SK-N-MC (cell line): ENCODE measurements around the gene ITGB4.

Experiments
- DNase-seq: peaks from one replicate; pipeline ENCODE4 v3.0.0-alpha.2; 2011; ENCODE audit warnings: low read depth, low spot score
- H3K27ac ChIP-seq: fragments of 200-600 bp; sonication (generic); 2 replicates; pipeline ENCODE4 v1.5.1; 2016; ENCODE audit warnings: mixed run types
- H3K36me3 ChIP-seq: fragments of 200-600 bp; sonication (generic); 2 replicates; pipeline ENCODE4 v1.6.1; 2017; ENCODE audit warnings: antibody characterized with exemption, low read length, mixed read lengths; ENCODE audit not compliant: insufficient read depth
- H3K4me3 ChIP-seq: fragments of 200-600 bp; sonication (generic); 2 replicates; pipeline ENCODE4 v1.5.1; 2016
- H3K9ac ChIP-seq: fragments of 200-600 bp; sonication (generic); 2 replicates; pipeline ENCODE4 v1.8.0; 2017; ENCODE audit warnings: mixed run types, mixed read lengths; ENCODE audit not compliant: insufficient read length
- H3K9me3 ChIP-seq: fragments of 200-600 bp; sonication (generic); 2 replicates; pipeline ENCODE4 v1.6.1; 2017; ENCODE audit warnings: low read depth, mild to moderate bottlenecking, antibody characterized with exemption, low read length, moderate library complexity, mixed read lengths
- EZH2 ChIP-seq: fragments of 200-600 bp; sonication (generic); IDR thresholded peaks from one replicate; pipeline ENCODE4 v1.6.1; 2017; ENCODE audit warnings: antibody characterized with exemption
- FOXP2 ChIP-seq: optimal IDR thresholded peaks from 2 replicates; pipeline ENCODE3; 2011; ENCODE audit warnings: mild to moderate bottlenecking, moderate library complexity; ENCODE audit not compliant: insufficient read depth; ENCODE audit errors: extremely low read length, control extremely low read depth
- POLR2AphosphoS5 ChIP-seq: IDR thresholded peaks from 2 replicates; pipeline ENCODE4 v1.6.1; 2012; ENCODE audit warnings: mild to moderate bottlenecking, low read depth, low read length, borderline replicate concordance

ITGB4 gene

DNA sequence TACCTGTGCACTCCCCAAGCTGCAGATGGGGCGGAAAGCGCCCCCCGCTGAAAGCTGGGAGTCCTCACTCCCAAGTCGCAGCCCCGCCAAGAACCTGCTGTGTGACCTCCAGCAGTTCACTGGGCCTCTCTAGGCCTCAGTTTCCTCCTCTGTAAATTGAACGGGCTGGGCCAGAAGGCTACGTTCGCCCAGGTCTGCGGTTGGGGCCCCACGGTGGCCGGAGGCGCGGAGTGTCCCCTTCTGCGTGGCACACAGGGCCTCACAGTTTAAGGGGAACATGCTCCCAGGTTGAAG lies 43.1 kb downstream of the ITGB4 start:
- Histone ChIP-seq H3K9me3 (no peaks in the 10 kb centered on the region), H3K27ac (no peak overlapping the region), H3K9ac (peak overlapping the region; percentile 81)

DNA sequence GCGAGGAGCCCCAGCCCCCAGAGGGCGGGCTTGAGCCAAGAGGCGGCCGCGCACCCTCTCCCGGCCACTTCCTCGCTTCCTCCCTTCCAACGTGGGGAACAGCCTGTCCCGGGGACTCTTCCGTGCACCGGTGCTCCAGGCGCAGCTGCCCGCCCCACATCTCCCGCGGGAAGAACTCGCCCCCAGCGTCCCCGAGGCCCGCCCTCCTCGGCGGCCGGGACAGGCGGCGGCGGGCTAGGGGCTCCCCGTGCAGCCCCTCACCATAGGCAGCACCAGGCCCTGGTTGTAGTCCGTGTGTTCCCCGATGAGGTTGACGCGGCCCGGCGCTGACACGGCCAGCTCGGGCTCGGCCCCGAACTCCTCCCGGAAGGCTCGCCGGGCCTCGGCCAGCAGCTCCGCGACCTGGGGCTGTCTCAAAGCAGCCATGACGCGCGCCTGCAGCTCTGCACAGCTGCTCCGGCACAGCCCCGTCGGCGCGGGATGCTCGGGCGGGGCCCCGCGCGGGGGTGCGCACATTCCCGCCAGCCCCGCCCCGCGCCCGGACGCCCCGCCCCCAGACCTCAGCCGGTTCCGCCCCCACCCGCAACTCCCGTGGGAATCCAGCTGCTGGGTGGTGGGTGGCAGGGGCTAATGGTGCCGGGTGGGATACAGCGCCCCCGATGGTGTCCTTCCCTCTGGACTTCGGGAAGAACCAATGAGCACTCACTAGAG lies 43.6 kb downstream of the ITGB4 start, which contains the start of gene GALK1:
Gene GALK1, minus strand, starts transcription at position 482 of the 711 bp plus-strand sequence. Its CDS starts 56 bp downstream, at position 426.
- H3K9ac ChIP-seq = peak within 1 kb of the TSS; percentile 81
- TF ChIP-seq POLR2AphosphoS5 (peak; percentile 69; the same call in 1 of the 2 replicates), EZH2 (no peak), FOXP2 (no peak)
- no peak for DNase-seq
- no peak within 1 kb of the TSS for H3K27ac ChIP-seq
- peak within 1 kb of the TSS; percentile 76 for H3K4me3 ChIP-seq
- H3K9me3 ChIP-seq = no peaks in the 10 kb centered on the region
- no peaks in the 10 kb centered on the region for H3K36me3 ChIP-seq

More for the DNA sequence above, 43.1 kb downstream of the ITGB4 start:
- DNase-seq = no peak
- H3K36me3 ChIP-seq = no peaks in the 10 kb centered on the region
- TF ChIP-seq POLR2AphosphoS5 (no peak), FOXP2 (no peak), EZH2 (no peak)
- peak overlapping the region; percentile 76 for H3K4me3 ChIP-seq

DNA sequence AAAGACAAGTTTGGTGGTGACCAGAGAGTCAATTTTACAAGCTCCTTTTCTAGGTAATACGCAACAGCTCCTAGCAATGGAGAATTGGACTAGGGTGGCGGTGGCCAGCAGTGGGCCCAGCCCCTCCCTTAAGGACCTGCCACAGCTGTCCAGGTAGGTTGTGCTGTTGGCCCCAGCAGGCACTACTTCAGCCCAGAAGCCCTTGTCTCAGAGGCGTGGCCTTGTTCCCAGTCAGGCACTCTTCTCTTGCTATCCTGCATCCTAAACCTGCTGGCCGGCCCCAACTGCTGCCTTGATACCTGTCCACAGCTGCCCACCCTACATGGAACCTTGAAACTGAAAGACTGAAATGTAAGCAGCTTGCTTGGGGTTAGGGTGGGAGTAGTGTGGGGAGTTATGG lies 44.7 kb downstream of the ITGB4 start:
- TF ChIP-seq FOXP2 (no peak), POLR2AphosphoS5 (no peak), EZH2 (no peak)
- H3K36me3 ChIP-seq = no peaks in the 10 kb centered on the region
- no peak for DNase-seq
- no peak overlapping the region for H3K4me3 ChIP-seq
- H3K27ac ChIP-seq = no peak overlapping the region
- H3K9ac ChIP-seq = no peak overlapping the region
- no peaks in the 10 kb centered on the region for H3K9me3 ChIP-seq

DNA sequence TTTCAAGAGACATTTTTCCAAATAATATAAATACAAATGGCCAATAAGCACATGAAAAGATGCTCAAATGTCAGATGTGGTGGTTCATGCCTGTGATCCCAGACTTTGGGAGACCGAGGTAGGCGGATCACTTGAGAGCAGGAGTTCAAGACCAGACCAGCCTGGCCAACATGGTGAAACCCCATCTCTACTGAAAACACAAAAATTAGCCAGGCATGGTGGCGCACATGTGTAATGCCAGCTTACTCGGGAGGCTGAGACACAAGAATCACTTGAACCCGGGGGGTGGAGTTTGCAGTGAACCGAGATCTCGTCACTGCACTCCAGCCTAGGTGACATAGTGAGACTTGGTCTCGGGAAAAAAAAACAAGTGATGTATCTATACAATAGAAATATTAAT lies 46.6 kb downstream of the ITGB4 start:
- Histone ChIP-seq H3K9me3 (no peaks in the 10 kb centered on the region), H3K27ac (no peak overlapping the region), H3K9ac (no peak overlapping the region), H3K36me3 (no peaks in the 10 kb centered on the region), H3K4me3 (no peak overlapping the region)
- TF ChIP-seq FOXP2 = no peak
- no peak for TF ChIP-seq EZH2
- TF ChIP-seq POLR2AphosphoS5 = no peak
- DNase-seq = no peak

DNA sequence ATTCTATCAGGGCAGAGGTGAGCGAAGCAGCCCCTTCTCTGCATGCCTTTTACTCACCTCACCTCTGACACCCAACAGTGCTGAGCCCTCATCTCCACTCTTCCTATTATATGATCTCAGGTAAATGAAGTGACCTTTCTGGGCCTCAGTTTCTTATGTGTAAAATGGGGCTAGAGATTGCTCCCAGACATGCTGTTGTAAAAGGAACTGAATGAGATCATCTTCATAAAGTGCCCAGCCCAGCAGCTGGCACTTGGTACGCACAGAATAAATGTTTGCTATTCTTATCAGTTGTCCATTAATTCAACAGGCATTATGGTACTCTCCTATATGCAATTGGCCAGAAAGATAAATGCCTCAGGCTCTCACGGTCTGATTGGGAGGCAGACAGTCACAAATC lies 48.3 kb downstream of the ITGB4 start:
- Histone ChIP-seq H3K4me3 (no peak overlapping the region), H3K9me3 (no peaks in the 10 kb centered on the region), H3K9ac (no peak overlapping the region), H3K27ac (no peak overlapping the region), H3K36me3 (no peaks in the 10 kb centered on the region)
- no peak for DNase-seq
- TF ChIP-seq EZH2 (no peak), FOXP2 (no peak), POLR2AphosphoS5 (no peak)

DNA sequence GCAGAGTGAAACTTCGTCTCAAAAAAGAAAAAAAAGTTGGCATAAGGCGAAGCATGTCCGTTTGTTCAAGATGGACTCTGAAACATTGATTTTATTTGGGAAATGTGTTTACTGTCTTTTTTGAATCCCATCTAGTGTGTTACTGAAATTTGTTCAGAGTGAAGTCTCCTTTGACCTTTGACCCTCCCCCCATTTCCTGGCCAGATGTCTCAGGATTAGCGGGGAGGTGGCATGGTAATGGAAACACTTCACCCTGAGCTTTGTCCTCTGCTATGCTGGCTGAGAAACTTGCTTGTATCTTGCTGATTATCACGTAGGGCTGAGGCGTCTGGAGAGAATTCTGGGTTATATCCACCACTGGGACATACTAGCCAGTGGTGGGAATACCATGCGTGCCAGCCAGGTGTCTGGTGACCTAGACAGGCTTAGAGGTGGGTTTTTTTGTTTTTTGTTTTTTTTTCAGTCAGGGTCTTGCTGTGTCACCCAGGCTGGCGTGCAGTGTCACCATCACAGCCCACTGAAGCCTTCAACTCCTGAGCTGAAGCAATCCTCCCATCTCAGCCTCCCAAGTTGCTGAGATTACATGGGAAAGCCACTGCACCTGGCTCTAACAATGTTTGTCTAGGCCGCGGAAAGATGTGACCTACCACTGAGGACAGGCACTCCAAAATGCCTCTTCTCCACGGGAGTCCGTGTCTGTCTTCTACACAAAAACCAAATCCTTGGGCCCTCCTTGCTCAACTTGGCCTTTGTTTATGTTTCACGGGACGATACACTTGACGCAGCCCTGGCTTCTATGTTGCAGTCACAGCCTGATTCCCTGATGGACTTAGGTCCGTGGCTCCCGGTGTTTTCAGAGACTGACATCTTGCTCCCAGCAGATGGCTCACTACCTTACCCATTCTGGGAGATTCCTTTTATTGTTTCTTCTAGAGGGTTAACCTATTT lies 50.3 kb downstream of the ITGB4 start:
- Histone ChIP-seq H3K36me3 (peaks cover 7% of the 10 kb centered on the region), H3K9me3 (no peaks in the 10 kb centered on the region), H3K4me3 (no peak overlapping the region), H3K9ac (no peak overlapping the region), H3K27ac (no peak overlapping the region)
- TF ChIP-seq EZH2 (no peak), FOXP2 (no peak), POLR2AphosphoS5 (no peak)
- DNase-seq = no peak

DNA sequence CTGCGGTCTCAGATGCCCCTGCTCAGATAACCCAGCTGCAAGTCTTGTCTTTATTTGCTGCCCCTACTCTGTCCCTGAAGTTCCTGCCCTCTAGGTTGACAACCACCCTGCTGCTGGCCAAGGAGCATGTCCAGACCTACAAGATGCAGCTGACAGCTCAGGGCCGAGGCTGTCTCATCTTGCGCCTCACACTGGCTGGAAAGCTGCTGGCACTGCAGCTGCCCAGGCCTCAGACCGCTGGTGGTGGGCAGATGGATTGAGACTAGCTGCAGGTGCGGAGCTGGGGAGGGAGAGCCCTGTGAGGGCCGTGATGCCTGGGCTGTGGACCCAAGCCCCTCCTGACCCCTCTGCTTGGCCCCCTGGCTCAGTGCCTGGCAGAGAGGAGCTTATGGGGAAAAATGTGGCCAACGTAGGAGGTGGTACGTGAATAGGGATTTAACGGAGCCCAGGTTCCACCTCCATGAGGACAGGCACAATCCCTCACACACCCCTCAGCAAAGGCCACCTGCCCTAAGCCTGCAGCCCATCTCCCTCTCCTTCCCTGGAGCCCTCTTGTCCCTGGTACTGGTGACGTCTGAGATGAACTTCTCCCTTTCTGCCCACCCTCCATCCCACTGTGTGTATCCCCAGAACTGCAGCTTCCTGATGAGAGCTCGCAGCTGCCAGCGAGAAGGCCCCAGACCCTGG lies 52.0 kb downstream of the ITGB4 start:
- no peak for TF ChIP-seq FOXP2
- no peak for TF ChIP-seq EZH2
- TF ChIP-seq POLR2AphosphoS5 = no peak

More for the DNA sequence above, 52.0 kb downstream of the ITGB4 start:
- no peak overlapping the region for H3K9ac ChIP-seq
- H3K9me3 ChIP-seq = no peaks in the 10 kb centered on the region
- H3K36me3 ChIP-seq = peaks cover 24% of the 10 kb centered on the region
- no peak overlapping the region for H3K27ac ChIP-seq
- DNase-seq = no peak
- H3K4me3 ChIP-seq = no peak overlapping the region
